K562 (cell line): ENCODE measurements around the gene PTPN14. TPM values are rescaled to one million over a fixed set of nuclear protein-coding genes. Genes with fewer than 3 reads are reported as not detected.

Experiments used
- ATAC-seq: fragments of 200-7000 bp; cut with Tn5 transposase; 3 replicates; pipeline ENCODE4 v1.9.1; 2020; ENCODE audit warnings: moderate library complexity
- BruUV-seq: library from RNA; stranded (reverse); fragments of 400-500 nt; replicated peaks from 2 replicates; lab custom pipeline; 2021; lab: Mats Ljungman, UMichigan
- CTCF ChIA-PET: fragments of 300-600 bp; formaldehyde crosslinking; extraction: SDS; loops from one replicate; lab custom pipeline; 2021; ENCODE audit warnings: low intra/inter-chr PET ratio; lab: Yijun Ruan, JAX
- POLR2A ChIA-PET: fragments of 300-600, 350-650 bp; sonication (Branson Sonifier 250); formaldehyde crosslinking; extraction: SDS; loops from one replicate; lab custom pipeline; 2021; ENCODE audit warnings: antibody characterized with exemption, inconsistent platforms; lab: Yijun Ruan, JAX
- DNase-seq, 4 experiments: peaks; one replicate each; pipeline versions ENCODE4 v3.0.0 to v3.0.0-alpha.2; 2011 to 2018; ENCODE audit warnings: low spot score in 3 of 4, mixed read lengths in 3 of 4; ENCODE audit errors: extremely low read depth in 1 of 4
- FAIRE-seq: peaks from 2 replicates; lab custom pipeline; 2011; peaks lifted over from hg19 to GRCh38; lab: Jason Lieb, UNC
- H2AFZ ChIP-seq: 2 replicates; pipeline ENCODE4 v1.6.0; 2011; ENCODE audit warnings: low read depth, low read length, control low read depth, inconsistent platforms
- H3K27ac ChIP-seq: fragments of 200-600 bp; 3 replicates; pipeline ENCODE4 v1.8.0; 2011; ENCODE audit warnings: low read depth, mild to moderate bottlenecking, control low read depth, inconsistent platforms, low read length, moderate library complexity, mixed read lengths; ENCODE audit errors: extremely low read depth
- H3K27me3 ChIP-seq, 2 experiments: fragments of 300-600 bp in 1 of 2; 2 replicates in 1 of 2; 3 replicates in 1 of 2; pipeline versions ENCODE4 v1.6.0 to v1.8.0; 2011; ENCODE audit warnings: inconsistent platforms in 2 of 2, low read length in 2 of 2, mild to moderate bottlenecking in 1 of 2, mixed read lengths in 1 of 2, moderate library complexity in 1 of 2; ENCODE audit not compliant: control insufficient read depth in 2 of 2, insufficient read depth in 2 of 2
- H3K36me3 ChIP-seq: fragments of 300-600 bp; 3 replicates; pipeline ENCODE4 v1.8.0; 2011; ENCODE audit warnings: mild to moderate bottlenecking, low read length, inconsistent platforms; ENCODE audit not compliant: control insufficient read depth, insufficient read depth
- H3K4me1 ChIP-seq, 2 experiments: fragments of 200-600 bp in 1 of 2; replicated peaks in 1 of 2; 2 replicates in 1 of 2; 3 replicates in 1 of 2; pipeline versions ENCODE4 v1.5.1 to v1.8.0; 2011; ENCODE audit warnings: inconsistent platforms in 2 of 2, low read length in 2 of 2, mild to moderate bottlenecking in 1 of 2, mixed read lengths in 1 of 2, moderate library complexity in 1 of 2; ENCODE audit not compliant: control insufficient read depth in 2 of 2, insufficient read depth in 2 of 2
- H3K4me2 ChIP-seq: 2 replicates; pipeline ENCODE4 v1.6.1; 2011; ENCODE audit warnings: low read length, control low read depth, inconsistent platforms, mixed read lengths; ENCODE audit not compliant: insufficient read depth
- H3K4me3 ChIP-seq: fragments of 200-600 bp; sonication (generic), shearing (Covaris generic); 2 replicates; pipeline ENCODE4 v1.5.1; 2016; ENCODE audit warnings: control low read depth, inconsistent platforms
- H3K79me2 ChIP-seq: fragments of 200-600 bp; 3 replicates; pipeline ENCODE4 v1.8.0; 2011; ENCODE audit warnings: low read length, inconsistent platforms; ENCODE audit not compliant: control insufficient read depth, insufficient read depth
- H3K9ac ChIP-seq, 2 experiments: 2 replicates each; pipeline versions ENCODE4 v1.6.0 to v1.6.1; 2011; ENCODE audit warnings: low read depth in 2 of 2, low read length in 2 of 2, control low read depth in 1 of 2, inconsistent platforms in 1 of 2, mild to moderate bottlenecking in 1 of 2, mixed read lengths in 1 of 2; ENCODE audit not compliant: insufficient read depth in 1 of 2
- H3K9me1 ChIP-seq: one replicate; pipeline ENCODE4 v1.6.0; 2011; ENCODE audit warnings: inconsistent platforms, mild to moderate bottlenecking, low read length, moderate library complexity; ENCODE audit not compliant: control insufficient read depth, insufficient read depth
- H3K9me3 ChIP-seq: replicated peaks from 2 replicates; pipeline ENCODE4 v1.5.1; 2011; ENCODE audit warnings: low read depth, low read length, inconsistent platforms; ENCODE audit not compliant: control insufficient read depth, insufficient read depth
- H4K20me1 ChIP-seq: replicated peaks from 2 replicates; pipeline ENCODE4 v1.6.1; 2011; ENCODE audit warnings: low read length, inconsistent platforms, mixed read lengths; ENCODE audit not compliant: control insufficient read depth, insufficient read depth
- ARID1B ChIP-seq: fragments of 450-650 bp; IDR thresholded peaks from 2 replicates; pipeline ENCODE4 v1.6.1; 2016; ENCODE audit warnings: antibody characterized with exemption, mild to moderate bottlenecking, inconsistent platforms
- CBX2 ChIP-seq: fragments of 200-600 bp; sonication (generic); IDR thresholded peaks from one replicate; pipeline ENCODE4 v1.6.1; 2012; ENCODE audit warnings: mild to moderate bottlenecking, low read length, inconsistent platforms; ENCODE audit not compliant: insufficient read depth, poor library complexity, severe bottlenecking
- HMG20A ChIP-seq: fragments of 450-650 bp; formaldehyde crosslinking; conservative IDR thresholded peaks from 2 replicates; pipeline ENCODE4 v1.4.0; 2020; ENCODE audit warnings: mild to moderate bottlenecking, mixed read lengths
- HSF4 ChIP-seq: fragments of 250-450 bp; sonication (Bioruptor Pico); IDR thresholded peaks from 2 replicates; pipeline ENCODE4 v2.1.2; 2022; ENCODE audit warnings: mild to moderate bottlenecking, moderate library complexity, borderline replicate concordance
- ILK ChIP-seq: fragments of 450-650 bp; IDR thresholded peaks from 2 replicates; pipeline ENCODE4 v1.6.1; 2016; ENCODE audit warnings: missing genetic modification characterization, low read depth, mild to moderate bottlenecking, missing compliant biosample characterization, moderate library complexity, borderline replicate concordance
- KDM4B ChIP-seq, 2 experiments: fragments of 450-650 bp in 1 of 2; sonication (generic) in 1 of 2; IDR thresholded peaks; 2 replicates each; pipeline ENCODE4 v1.6.1; 2016 to 2017; ENCODE audit warnings: borderline replicate concordance in 2 of 2, antibody characterized with exemption in 1 of 2, low read depth in 1 of 2, mild to moderate bottlenecking in 1 of 2
- NR1H2 ChIP-seq: sonication (generic); formaldehyde crosslinking; IDR thresholded peaks from 2 replicates; pipeline ENCODE4 v1.4.0; 2020; ENCODE audit warnings: mild to moderate bottlenecking, missing genetic modification reagents
- PHB2 ChIP-seq: fragments of 450-650 bp; IDR thresholded peaks from 2 replicates; pipeline ENCODE4 v1.6.1; 2017; ENCODE audit warnings: low read depth
- SIN3A ChIP-seq, 2 experiments: fragments of 150-350 bp in 1 of 2; IDR thresholded peaks; 2 replicates each; pipeline ENCODE4 v1.6.1; 2011 to 2016; ENCODE audit warnings: borderline replicate concordance in 2 of 2, low read depth in 2 of 2, low read length in 2 of 2, mild to moderate bottlenecking in 2 of 2, moderate library complexity in 2 of 2; ENCODE audit not compliant: control insufficient read depth in 1 of 2
- TBP ChIP-seq: optimal IDR thresholded peaks from 2 replicates; pipeline ENCODE3; 2011; ENCODE audit warnings: low read depth, low read length, improper control_type of control experiment
- ZBTB9 ChIP-seq: fragments of 450-650 bp; formaldehyde crosslinking; IDR thresholded peaks from 2 replicates; pipeline ENCODE4 v1.4.0; 2020; ENCODE audit warnings: mild to moderate bottlenecking, moderate library complexity
- ZSCAN29 ChIP-seq: fragments of 450-650 bp; IDR thresholded peaks from 2 replicates; pipeline ENCODE4 v1.6.1; 2017
- WGBS: fragments of 100-300 bp; shearing (Covaris generic); methylation state at CpG from one replicate; pipeline ENCODE4 v1.1.6; 2016; ENCODE audit warnings: low coverage, mixed read lengths; ENCODE audit not compliant: insufficient coverage; ENCODE audit errors: missing lambda C conversion rate; 5-methylcytosine and 5-hydroxymethylcytosine counted together
- in situ Hi-C: fragments of 300-500 bp; cut with MboI; formaldehyde crosslinking; loops from 4 replicates; pipeline ENCODE4 v1.15.0; 2018; ENCODE audit warnings: inconsistent platforms, mixed read lengths
- intact Hi-C: fragments of 100-400 bp; cut with micrococcal nuclease; formaldehyde crosslinking; loops from 2 replicates; pipeline ENCODE4 v1.14.2; 2022
- polyA plus RNA-seq, 8 experiments: library from polyadenylated mRNA; depleted of rRNA in 4 of 8; stranded (reverse) in 5 of 8; unstranded in 3 of 8; fragments of >200 nt; fragmentation: Nextera tagmentation in 2 of 8; fragmentation: Illumina TruSeq in 1 of 8; extraction: Ambion mirVana in 2 of 8; extraction: Trizol in 1 of 8; gene quantifications; 2 replicates each; pipeline versions ENCODE4 v1.2.1 to v1.2.3, GENCODE V29; 2011 to 2014; ENCODE audit warnings: inconsistent platforms in 1 of 8, missing spikeins in 1 of 8
- total RNA-seq, 7 experiments: library from RNA; depleted of rRNA in 6 of 7; stranded (reverse); fragments of >200 nt in 6 of 7; fragmentation: Illumina TruSeq in 2 of 7; extraction: Trizol in 2 of 7; gene quantifications; 2 replicates each; pipeline versions ENCODE4 v1.2.1 to v1.2.3, GENCODE V29; 2011 to 2021; ENCODE audit warnings: low replicate concordance in 1 of 7
- TF ChIP-seq, protein P1 (sequence below): IDR thresholded peaks from 3 replicates; pipeline ENCODE4 v1.6.1; 2011; ENCODE audit warnings: borderline replicate concordance, mild to moderate bottlenecking; ENCODE audit not compliant: insufficient read length, insufficient read depth
- TF ChIP-seq, protein P2 (sequence below): fragments of 450-650 bp; IDR thresholded peaks from 2 replicates; pipeline ENCODE4 v1.6.1; 2016; ENCODE audit warnings: low read depth, mild to moderate bottlenecking, moderate library complexity

Gene PTPN14
- total and polyA plus RNA-seq, 9 of the 15 experiments (the other 6 are each of a cell fraction or from before 2014, with no cell fraction given) = 0.01 to 0.29 (median 0.04) TPM; not detected in 6

- CTCF ChIA-PET = no interaction called here
- no peaks in the 10 kb centered on the region for H3K9me3 ChIP-seq
- ATAC-seq (no peak), FAIRE-seq (no peak), DNase-seq (no peak)
- no TSS peak for BruUV-seq
- in situ Hi-C loops = loop anchor here (5.0 kb wide), 1 partner anchor 58 kb away; no protein-coding TSS in a partner anchor
- no peak overlapping the region for H2AFZ ChIP-seq
- POLR2A ChIA-PET = no interaction called here
- no peak for TF ChIP-seq ZBTB9 (CRISPR knock-in tag)
- no peak for TF ChIP-seq NR1H2
- TF ChIP-seq KDM4B (IDR thresholded peaks at IDR 0.05; ENCODE audit: borderline replicate concordance in 2 of 2, low read depth in 1 of 2) = no peak
- TF ChIP-seq SIN3A (IDR thresholded peaks at IDR 0.05; ENCODE audit: borderline replicate concordance in 2 of 2, control insufficient read depth in 1 of 2, low read depth in 2 of 2, low read length in 2 of 2) = no peak
- no peak for TF ChIP-seq PHB2
- TF ChIP-seq HSF4 (CRISPR knock-in tag) = no peak
- TF ChIP-seq, protein P1, sequence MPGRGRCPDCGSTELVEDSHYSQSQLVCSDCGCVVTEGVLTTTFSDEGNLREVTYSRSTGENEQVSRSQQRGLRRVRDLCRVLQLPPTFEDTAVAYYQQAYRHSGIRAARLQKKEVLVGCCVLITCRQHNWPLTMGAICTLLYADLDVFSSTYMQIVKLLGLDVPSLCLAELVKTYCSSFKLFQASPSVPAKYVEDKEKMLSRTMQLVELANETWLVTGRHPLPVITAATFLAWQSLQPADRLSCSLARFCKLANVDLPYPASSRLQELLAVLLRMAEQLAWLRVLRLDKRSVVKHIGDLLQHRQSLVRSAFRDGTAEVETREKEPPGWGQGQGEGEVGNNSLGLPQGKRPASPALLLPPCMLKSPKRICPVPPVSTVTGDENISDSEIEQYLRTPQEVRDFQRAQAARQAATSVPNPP = no peak
- no peak for TF ChIP-seq ARID1B
- TF ChIP-seq CBX2 = no peak
- TF ChIP-seq HMG20A (CRISPR knock-in tag) = no peak
- no peak for TF ChIP-seq TBP
- TF ChIP-seq, protein P2, sequence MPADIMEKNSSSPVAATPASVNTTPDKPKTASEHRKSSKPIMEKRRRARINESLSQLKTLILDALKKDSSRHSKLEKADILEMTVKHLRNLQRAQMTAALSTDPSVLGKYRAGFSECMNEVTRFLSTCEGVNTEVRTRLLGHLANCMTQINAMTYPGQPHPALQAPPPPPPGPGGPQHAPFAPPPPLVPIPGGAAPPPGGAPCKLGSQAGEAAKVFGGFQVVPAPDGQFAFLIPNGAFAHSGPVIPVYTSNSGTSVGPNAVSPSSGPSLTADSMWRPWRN = no peak
- TF ChIP-seq ZSCAN29 = no peak
- no peak for TF ChIP-seq ILK (tag)
- H3K27me3 ChIP-seq = no peaks in the 10 kb centered on the region
- H3K27ac ChIP-seq = no peak overlapping the region; the same call in 2 of the 3 replicates
- no peaks in the 10 kb centered on the region for H3K79me2 ChIP-seq
- no peaks in the 10 kb centered on the region for H3K9me1 ChIP-seq
- intact Hi-C loops = no loop called here
- no peak overlapping the region for H3K4me3 ChIP-seq
- no peaks in the 10 kb centered on the region; a peak in 3 of 5 replicates for H3K4me1 ChIP-seq
- 88% methylated on average over 8 of the region's 8 CpGs for WGBS
- peaks cover 42% of the 10 kb centered on the region; the same call in 1 of the 3 replicates for H3K36me3 ChIP-seq
- no peak overlapping the region for H3K4me2 ChIP-seq
- 0 out of 2 replicates have a peak, but pooled peaks cover 6% of the 10 kb centered on the region for H4K20me1 ChIP-seq
- H3K9ac ChIP-seq = no peak overlapping the region
Observed at GRCh38 chr1:214324896-214325800, 226.3 kb downstream of the PTPN14 start.
